NCI-H1930 (cell line): ENCODE measurements around the gene CCBE1.
"Not testable (repeated sequence)": the region's sequence is repeated elsewhere in the genome, so short reads cannot be mapped to it uniquely, and the experiment has no call there.

Experiments
- DNase-seq, 2 experiments: peaks; one replicate each; lab custom pipeline; 2025; lab: John Stamatoyannopoulos, UW

CCBE1 gene

DNA sequence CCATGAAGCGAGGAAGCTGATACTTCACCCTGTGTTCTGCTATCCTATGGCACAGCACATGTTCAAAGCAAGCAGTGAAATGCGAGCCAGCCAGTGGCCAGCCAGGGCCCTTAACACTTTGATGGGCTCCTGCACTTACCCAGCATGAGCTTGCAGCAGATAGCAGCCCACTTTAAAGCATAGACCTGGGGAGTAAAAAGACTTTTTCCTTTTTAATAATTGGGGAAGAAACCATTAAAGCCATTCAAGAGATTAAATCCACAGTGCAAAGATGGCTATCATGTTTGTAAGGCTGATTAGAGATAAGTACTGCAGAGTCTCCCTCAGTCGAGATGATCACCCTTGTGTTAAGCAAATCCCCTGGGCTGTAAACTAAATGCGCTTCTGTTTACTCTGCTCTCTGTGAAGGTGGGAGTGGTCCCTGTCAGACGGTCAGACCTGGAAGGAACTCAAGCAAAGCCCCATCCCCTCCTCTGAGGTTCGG is 15.7 kb downstream of the CCBE1 start:
- no peak for DNase-seq

DNA sequence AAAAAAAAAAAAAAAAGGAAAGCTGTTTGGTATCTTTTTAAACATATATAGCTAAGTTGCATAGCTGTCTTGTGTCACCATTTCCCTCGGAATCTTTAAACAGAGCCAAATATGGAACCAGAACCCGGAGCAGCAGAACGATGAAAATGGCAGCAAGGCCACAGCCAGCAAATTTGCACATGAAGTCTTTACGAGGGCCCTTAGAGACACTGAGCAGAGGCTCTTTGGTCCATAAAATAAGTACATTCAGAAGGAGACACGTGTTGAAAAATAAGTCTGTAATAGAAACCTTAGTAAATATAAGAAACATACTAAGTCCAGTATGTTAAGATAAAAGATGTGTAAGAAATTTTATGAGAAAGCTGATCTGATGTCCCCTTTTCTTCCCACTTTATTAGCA is 16.2 kb downstream of the CCBE1 start:
- no peak for DNase-seq

DNA sequence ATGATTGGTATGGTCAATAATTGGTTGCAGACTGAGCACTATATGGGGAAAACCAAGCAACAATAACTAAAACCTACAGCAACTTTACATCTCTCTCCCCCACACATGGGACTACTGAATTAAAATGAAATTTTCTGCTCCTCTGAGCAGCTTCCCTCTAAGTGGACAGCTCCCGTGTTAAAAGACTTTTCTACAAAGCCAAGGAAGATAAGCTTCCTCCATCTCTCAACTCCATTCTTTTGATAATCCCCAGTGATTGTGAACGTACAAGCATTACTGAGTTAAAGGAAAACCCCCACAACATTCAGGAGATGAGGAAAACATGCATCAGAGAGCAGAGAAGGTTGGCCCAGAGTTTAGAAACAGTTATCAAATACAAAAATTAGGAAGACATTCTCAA is 21.9 kb downstream of the CCBE1 start:
- DNase-seq = no peak

DNA sequence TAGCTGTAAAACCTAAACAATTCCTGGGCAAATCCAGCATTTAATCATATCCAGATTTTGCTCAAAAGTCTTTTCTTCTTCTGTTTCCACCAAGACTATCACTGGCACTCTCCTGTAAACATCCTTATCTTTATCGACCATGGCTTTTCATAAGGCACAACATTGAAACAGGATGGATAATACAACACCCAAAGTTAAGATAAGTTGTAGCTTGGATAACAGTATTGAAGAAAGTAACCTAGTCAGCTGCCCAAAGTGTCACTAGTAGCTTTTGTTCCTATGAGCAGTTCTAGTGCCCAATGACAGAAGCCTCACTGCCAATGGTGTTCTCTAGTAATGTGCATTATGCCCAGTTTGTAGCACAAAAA is 22.3 kb downstream of the CCBE1 start:
- no peak for DNase-seq

DNA sequence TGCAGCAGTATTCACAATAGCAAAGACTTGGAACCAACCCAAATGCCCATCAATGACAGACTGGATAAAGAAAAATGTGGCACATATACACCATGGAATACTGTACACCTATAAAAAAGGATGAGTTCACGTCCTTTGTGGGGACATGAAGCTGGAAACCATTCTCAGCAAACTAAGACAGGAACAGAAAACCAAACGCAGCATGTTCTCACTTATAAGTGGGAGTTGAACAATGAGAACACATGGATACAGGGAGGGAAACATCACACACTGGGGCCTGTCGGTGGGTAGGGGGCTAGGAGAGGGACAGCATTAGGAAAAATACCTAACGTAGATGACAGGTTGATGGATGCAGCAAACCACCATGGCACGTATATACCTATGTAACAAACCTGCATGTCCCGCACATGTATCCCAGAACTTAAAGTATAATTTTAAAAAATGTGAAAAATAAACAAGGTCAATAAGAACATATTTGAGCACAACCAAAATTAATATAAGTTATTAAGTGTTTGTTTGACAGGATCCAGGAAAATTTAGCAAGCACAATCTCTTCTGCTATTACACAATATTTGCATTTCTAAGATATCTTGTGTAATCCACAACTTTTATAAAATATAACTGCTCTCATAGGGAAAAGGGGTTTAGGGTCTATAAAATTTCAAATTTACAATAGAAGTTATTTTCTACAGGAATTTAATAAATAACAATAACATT is 22.9 kb downstream of the CCBE1 start:
- DNase-seq = no peak

DNA sequence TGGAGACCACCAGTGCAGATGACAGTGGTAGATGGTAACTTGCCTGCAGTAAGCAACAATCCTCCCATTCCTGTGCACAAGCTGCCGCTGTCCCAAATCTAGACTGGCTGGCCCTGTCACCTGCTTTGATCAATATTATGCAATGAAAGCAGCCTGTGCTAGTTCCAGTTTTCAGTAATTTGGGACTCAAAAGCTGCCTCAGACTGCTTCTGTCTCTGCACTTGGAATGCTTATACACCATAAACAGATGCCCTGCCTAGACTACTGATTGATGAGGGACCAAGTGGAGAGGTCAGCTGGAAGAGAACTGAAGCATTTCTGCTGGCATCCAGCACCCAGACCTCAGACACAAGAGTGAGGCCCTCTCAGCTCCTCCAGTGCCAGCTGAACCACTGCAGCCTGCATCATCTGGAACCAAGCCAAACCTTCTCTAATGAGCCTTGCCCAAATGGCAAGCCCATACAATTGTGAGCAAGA is 24.9 kb downstream of the CCBE1 start:
- no peak for DNase-seq

DNA sequence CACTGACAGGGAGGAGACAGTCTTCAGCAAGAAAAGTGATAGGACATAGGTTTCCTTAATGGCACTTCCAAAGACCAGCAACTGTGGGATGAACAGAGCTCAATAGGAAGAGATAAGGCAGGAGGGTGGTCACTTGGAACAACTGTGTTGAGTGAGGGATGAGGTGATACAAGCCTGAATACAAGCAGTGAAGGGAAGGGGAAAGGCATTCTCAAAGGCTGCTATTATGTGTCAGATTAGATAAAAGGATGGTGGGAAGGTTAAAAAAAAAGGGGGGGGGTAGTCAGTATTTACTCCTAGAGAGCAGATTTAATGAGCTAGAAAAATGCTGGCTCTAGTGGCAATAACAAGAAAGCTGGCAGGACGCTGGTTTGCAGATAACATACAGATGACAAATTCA is 25.7 kb downstream of the CCBE1 start:
- no peak for DNase-seq

DNA sequence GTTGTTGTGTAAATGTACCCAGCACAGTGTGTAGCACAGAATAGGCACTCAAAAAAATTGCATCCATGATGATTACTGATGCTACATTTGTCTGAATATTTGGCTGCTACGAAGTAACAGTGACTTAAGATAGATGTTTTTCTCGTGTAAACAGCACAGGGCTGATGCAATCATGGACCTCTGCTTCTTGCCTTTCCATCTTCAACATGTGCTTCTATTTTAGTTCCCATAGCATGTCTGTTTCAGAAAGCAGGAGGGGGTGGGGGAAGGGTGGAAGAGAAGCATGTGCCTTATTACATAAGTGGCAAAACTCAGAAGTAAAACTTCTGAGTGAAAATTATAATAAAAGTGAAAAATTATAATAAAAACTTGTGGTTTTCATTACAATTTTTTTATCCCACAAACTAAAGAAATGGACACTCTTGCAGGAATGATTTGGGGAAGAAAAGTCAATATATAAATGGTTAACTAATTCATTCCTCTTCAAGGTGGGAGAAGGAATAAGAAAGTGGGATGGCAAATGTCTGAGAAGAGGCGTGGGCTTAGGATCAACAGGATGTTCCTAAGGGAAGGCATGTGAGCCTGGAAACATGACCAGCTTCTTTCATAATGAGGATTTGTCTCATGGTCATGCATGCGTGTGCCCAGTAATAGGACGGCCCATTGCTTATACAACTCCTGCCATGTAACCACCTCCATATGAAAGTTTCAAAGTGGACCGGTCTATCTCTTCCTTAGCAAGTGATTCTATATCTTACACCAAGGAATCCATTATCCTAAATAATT is 27.2 kb downstream of the CCBE1 start:
- no peak for DNase-seq

DNA sequence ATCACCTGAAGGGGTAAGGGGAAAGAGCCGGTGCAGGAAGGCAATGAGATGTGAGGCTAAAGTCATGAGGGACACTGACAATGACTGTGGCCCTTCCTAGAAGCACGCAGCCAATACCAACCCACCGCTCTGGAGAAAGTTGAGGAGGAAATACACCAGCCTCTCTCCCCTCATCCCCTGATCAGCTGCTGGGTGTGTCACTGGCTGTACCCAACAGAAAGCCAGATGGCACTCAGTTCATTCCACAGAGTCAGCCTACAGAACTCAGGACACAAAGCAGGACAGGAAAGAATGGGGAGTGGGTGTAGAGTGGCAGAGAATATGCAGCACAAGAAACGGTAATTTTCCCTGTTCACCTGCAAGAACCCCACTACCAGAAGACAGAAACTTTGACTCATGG is 29.7 kb downstream of the CCBE1 start:
- no peak for DNase-seq

DNA sequence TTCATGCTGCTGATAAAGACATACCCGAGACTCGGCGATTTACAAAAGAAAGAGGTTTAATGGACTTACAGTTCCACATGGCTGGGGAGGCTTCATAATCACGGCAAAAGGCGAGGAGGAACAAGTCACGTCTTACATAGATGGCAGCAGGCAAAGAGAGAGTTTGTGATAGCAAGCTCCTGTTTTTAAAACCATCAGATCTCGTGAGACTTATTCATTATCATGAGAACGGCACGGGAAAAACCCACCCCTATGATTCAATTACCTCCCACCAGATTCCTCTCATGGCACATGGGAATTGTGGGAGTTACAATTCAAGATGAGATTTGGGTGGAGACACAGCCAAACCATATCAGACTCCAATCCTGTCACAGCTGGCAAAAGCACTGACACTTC is 31.2 kb downstream of the CCBE1 start:
- DNase-seq = not testable (repeated sequence)

DNA sequence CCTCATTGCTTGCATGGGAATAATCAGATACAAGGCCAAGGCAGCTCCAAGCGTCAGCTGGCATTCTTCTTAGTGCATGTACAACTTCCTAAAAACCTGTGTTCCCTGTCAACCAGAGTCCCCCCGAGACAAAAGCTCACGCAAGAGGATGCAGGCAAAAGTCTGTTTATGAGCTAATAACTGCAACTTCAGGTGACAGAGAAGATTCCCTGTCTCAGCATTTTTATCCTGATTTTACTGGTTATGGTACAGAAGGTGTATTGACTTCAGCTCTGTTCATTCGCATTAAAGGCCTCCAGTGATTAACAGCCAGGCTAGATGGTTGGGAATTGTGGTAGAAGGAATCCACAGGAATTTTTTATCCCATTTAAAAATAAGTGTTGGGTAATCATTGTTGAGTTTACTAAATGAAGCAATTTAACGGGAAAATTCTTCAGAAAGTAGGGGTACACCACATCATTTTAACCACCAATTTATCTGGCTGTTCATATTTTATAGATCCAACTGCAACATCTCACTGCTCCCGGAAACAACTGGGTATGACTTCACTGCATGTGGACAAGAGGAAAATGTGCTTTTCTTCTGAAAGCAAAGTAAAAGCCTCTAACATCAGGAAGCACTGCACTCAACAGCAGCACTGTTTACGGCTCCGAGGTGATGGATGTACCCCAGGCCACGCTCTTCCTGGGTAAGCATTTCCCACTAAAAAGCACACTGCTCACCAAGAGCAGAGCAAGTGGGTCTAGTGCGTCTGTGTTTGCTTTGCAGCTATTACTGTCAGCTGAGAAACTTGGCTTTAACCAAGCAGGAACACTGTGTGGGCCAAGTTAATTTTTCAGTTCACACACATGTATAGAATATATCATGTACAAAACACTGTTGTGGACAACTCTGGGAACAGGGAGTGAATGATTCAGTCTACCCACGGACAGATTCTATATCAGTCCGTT is 31.9 kb downstream of the CCBE1 start:
- no peak for DNase-seq

DNA sequence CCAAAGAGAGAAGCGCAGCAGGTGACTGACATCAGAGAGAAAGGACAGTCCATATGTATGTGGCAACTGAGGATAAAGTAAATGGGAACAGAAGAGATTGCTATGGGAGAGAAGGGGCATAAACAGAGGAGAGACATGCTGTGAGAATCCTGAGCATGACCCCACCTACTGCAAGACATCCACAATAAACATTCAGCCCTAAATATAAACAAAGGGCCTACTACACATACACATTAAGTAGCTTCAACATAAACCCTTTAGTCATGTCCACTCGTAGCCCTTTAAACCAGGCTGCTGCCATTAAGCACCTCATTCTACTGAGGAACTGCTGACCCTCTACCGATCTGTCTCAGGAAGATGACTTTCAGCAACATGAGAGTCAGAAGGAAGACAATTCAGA is 32.9 kb downstream of the CCBE1 start:
- DNase-seq = no peak

DNA sequence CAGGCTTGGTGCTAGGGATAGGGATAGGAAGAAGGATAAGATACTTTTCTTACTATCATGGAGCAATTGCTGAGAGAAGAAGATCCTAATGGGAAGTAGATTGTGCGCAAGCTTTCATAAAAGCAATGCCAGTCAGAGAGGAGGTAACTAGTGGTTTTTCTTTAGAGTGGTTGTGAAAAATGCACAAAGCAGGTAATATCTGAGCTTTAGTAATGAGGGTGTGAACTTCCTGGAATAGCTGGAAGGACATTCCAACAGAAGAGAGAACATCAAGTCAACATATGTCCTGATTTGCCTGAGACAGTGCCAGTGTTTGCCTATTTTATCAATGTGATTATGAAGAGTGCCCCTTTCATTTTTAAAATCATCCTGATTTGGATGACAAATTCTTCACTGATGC is 34.1 kb downstream of the CCBE1 start:
- no peak for DNase-seq

DNA sequence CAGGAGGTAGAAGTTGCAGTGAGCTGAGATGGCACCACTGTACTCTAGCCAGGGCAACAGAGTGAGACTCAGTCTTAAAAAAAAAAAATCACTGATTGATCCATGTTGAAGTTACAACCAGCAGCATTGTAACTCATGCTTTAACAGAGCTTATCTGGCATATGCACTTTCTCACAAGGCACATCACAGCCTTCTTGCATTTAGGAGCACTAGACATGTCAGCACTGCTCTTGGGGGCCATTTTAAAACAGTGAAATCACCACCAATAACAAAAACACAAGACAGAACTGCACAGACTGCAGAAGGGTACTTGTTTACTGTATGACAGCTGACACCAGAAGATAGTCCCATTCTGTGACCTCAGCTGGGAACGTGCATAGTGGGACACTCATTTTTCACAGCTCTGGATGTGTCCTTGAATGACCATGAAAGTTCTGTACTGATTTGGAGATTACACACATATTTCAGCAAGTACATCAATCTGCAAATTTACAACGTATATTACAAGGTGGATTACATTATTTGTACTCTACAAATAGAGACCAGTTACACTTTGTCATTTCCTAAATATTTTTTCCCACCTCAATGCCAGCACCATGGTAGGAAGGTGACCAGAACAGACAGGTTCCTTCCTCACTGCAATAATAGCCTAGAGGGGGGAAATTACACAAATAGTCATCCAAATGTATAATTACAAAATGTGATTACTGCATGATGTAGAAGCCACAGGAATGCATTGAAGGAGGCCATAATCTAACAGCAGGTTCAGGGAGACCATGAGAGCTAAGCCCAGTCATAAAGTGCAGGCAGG is 35.1 kb downstream of the CCBE1 start:
- no peak for DNase-seq

DNA sequence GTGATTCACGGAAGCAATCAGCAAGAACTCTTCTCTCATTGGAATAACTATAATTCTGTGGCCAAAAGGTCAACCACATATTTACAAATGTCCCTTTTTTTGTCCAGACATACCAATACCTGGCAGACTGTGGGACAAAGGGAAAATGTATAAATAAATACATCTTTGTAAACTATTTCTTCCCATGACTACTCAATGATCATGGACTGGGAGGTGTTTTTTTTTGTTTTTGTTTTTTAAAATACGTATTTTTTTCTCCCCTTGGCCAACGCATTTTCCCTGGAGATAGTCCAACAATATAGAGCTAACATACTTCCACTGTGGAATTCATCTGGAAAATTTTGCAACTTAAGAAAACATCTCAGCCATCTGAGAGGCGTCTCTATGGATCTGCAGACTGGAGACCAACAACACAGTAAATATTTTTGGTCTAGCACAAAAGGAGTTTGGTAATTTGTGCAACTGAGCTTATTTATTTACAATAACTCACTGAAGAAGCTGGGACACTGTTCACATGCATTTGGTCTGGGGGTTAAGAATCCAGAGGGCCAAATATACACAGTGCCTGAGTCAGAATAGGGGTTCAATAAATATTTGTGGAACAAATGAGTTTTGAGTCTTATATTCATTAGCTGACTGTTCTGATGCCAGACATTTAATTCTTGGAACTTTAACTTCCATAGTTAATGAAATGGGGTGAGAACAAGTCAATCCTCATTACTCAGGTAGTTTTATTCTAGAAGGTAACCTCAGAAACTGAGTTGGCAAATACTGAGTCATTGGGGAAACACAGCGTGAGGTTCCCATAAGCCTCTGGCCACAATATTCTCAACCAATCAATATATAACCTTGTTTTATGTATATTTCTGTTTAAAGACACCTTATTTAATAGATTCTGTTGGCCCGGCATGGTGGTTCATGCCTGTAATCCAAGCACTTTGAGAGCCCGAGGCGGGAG is 36.2 kb downstream of the CCBE1 start:
- DNase-seq = no peak

DNA sequence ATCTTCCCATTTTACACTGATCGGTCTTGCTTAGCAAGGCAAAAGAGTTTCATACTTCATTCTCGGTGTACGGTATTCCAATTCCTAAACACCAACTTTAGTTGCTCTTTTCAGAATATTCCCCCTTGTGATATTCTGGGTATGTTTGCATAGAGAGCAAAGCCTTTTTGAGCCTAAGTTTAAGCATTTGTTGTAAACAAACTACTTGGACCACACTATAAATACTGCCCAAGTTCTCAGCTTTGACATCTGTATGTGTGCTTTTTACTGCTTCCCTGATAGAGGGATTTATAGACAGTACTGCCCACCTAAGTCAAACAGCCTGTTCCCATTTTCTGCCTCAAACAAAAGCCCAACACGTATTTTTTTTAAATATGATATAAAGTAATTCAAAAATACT is 36.9 kb downstream of the CCBE1 start:
- no peak for DNase-seq

DNA sequence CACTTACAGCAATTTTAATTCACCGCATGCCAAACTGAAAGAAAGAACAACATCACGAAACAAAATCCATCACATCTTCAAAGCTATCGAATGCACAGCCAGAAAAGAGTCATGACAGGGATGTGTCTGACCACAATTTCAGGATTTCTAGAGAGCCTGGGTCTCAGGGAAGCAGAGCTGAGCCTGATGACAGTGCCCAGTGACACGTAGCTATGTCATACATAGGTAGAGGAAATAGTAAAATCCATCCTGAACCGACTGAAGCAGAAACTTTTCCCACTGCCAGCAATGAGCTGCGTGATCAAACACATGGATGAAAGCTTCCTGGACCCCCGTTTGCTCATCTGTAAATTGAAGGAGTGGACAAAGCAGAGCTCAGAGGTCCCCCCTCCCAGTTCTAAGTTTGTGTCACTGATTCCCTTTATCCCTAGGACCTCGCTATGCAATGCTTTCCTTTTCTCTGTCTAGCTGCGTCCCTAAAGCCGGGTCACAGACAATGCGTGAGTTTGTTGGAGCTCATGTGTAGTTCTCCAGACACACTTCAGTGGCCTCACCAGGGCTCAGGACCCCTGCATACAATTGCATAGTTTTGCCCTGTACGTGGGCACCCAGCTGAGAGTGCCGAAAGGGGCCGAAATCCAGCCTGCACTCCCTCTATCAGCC is 37.6 kb downstream of the CCBE1 start:
- no peak for DNase-seq

DNA sequence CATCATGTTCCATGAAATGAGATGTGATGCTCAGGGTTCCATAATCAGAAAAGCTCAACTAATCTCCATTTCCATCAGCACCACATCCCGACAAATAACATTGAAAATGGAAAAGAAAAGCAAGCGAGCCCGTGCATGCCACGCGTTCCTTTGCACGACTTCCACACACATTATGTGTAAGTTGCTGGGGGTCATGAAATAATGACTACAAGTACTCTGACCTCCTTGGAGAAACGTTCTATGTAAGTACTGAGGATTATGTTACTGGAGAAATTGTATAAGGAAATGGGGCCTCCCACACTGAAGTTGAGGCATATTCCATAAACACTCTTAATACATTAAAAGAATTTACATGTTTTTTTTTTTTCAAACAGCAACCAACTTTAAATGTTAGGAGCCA is 38.3 kb downstream of the CCBE1 start:
- no peak for DNase-seq

DNA sequence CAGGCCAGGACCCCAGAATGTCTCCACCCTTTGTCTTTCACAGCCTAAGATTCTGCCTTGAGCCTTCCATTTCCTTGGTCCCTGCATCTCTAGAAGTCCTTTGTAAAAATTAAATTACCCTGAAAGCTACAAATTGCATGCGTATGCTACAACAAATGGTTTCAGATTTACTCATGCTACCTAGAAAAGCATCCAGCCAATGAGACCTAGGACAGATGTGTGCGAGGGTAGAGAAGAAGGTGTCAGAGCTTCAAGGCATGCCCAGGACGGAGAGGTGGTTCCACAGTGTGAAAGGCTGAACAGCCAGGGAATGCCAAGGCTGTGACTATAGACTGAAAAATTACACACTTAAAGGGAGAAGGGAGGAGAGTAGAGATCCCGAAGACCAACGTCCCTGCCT is 40.2 kb downstream of the CCBE1 start:
- DNase-seq = no peak

DNA sequence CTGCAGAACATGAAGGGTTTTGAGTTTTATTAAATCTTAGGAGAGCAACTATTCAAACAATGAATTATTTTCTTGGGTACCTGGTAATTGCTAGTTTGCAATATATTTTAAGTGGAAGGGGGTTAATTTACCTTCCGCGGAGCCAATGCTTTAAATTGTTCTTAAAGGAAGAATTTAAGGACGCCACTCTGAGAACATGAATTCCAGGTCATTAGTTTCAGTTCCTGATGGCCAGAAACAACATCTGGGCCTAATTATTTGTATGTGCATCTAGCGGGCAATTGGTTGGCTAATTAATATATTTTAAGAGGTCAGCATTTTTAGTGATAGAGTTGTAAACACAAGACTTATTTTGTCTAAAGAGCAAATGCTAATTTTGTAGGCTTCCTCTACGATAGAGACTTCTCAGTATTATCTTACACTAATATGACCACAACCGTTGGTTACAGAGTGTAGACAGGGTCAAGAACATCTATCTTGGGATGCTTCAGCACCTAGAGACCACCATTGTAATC is 40.8 kb downstream of the CCBE1 start:
- DNase-seq = no peak
